ENCODE measurements around the gene ETFBKMT. TPM values are rescaled to one million over a fixed set of nuclear protein-coding genes. Genes with fewer than 3 reads are reported as not detected.

Gene ETFBKMT
- total RNA-seq, 2 experiments from 2014 or later = 1.3 to 1.4 TPM

GRCh38 chr12:31634620-31635019 is 24.9 kb upstream of the ETFBKMT start:
- no peak overlapping the region for H3K4me3 Mint-ChIP-seq
- no peaks in the 10 kb centered on the region for H3K36me3 Mint-ChIP-seq (ENCODE audit: low read depth)
- no peaks in the 10 kb centered on the region for H3K27me3 Mint-ChIP-seq
- no peak overlapping the region for H3K27ac Mint-ChIP-seq
- POLR2A ChIA-PET = no interaction called here
- no peaks in the 10 kb centered on the region for H3K9me3 Mint-ChIP-seq
- CTCF ChIA-PET = interaction anchor here (0.6 to 2.1 kb wide), 2 partner anchors 231 to 279 kb away, joined by 3 to 8 read pairs; no protein-coding TSS in a partner anchor
- no peak for DNase-seq
- H3K4me1 Mint-ChIP-seq = peaks cover 4% of the 10 kb centered on the region

GRCh38 chr12:31641509-31642090 is 17.9 kb upstream of the ETFBKMT start:
- CTCF ChIA-PET = interaction anchor here (1.4 kb wide), 1 partner anchor 11 kb away, joined by 6 read pairs; no protein-coding TSS in a partner anchor

GRCh38 chr12:31644536-31644935 is 15.0 kb upstream of the ETFBKMT start:
- ChIA-PET CTCF (no interaction called here), POLR2A (no interaction called here)
- Mint-ChIP-seq H3K27ac (no peak overlapping the region), H3K9me3 (no peaks in the 10 kb centered on the region), H3K36me3 (ENCODE audit: low read depth) (no peaks in the 10 kb centered on the region), H3K4me3 (no peak overlapping the region), H3K27me3 (peaks cover 3% of the 10 kb centered on the region), H3K4me1 (no peaks in the 10 kb centered on the region)
- no peak for DNase-seq

More at GRCh38 chr12:31641509-31642090, 17.9 kb upstream of the ETFBKMT start:
- Mint-ChIP-seq H3K4me3 (no peak overlapping the region), H3K27me3 (peaks cover 3% of the 10 kb centered on the region), H3K36me3 (ENCODE audit: low read depth) (no peaks in the 10 kb centered on the region), H3K9me3 (no peaks in the 10 kb centered on the region), H3K27ac (no peak overlapping the region), H3K4me1 (peaks cover 1% of the 10 kb centered on the region)
- POLR2A ChIA-PET = no interaction called here
- DNase-seq = no peak

- no peak overlapping the region for H3K27ac Mint-ChIP-seq
- ChIA-PET CTCF (no interaction called here), POLR2A (no interaction called here)
- H3K27me3 Mint-ChIP-seq = peaks cover 3% of the 10 kb centered on the region
- no peaks in the 10 kb centered on the region for H3K36me3 Mint-ChIP-seq (ENCODE audit: low read depth)
- H3K4me3 Mint-ChIP-seq = no peak overlapping the region
- DNase-seq = no peak
- no peaks in the 10 kb centered on the region for H3K4me1 Mint-ChIP-seq
- no peaks in the 10 kb centered on the region for H3K9me3 Mint-ChIP-seq
These were observed 13.6 kb upstream of the ETFBKMT start for GRCh38 chr12:31645924-31646323.

DNA sequence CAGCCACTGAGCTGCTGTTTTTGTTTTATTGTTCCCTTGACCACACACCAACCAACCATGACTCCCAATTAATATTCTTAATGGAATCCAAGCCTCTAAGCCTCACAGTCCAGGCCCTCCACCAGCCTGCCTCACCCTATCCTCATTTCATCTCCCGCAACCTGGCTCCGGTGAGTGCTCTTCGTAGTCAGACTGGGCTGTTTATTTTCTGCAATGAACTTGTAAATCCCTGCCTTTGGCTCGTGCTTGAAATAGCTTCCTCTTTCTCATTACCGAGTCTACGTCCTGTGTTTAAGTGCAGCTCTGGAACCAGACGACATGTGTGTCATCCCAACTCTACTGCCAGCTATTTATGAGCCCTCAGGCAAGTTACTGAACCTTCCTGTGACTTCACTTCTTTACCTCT is 12.4 kb upstream of the ETFBKMT start:
- no peak overlapping the region for H3K4me3 Mint-ChIP-seq
- H3K27ac Mint-ChIP-seq = no peak overlapping the region
- DNase-seq = no peak
- no peaks in the 10 kb centered on the region for H3K9me3 Mint-ChIP-seq
- peaks cover under 1% of the 10 kb centered on the region for H3K4me1 Mint-ChIP-seq
- no peaks in the 10 kb centered on the region for H3K36me3 Mint-ChIP-seq (ENCODE audit: low read depth)
- CTCF ChIA-PET = interaction anchor here (1.0 kb wide), 1 partner anchor 11 kb away, joined by 4 read pairs; no protein-coding TSS in a partner anchor
- H3K27me3 Mint-ChIP-seq = peaks cover 3% of the 10 kb centered on the region
- POLR2A ChIA-PET = no interaction called here

GRCh38 chr12:31650918-31651317 is 8.6 kb upstream of the ETFBKMT start:
- no peak overlapping the region for H3K4me3 Mint-ChIP-seq
- POLR2A ChIA-PET = no interaction called here
- H3K4me1 Mint-ChIP-seq = peaks cover 12% of the 10 kb centered on the region
- H3K36me3 Mint-ChIP-seq (ENCODE audit: low read depth) = no peaks in the 10 kb centered on the region
- CTCF ChIA-PET = interaction anchor here (1.0 kb wide), 2 partner anchors 8 to 15 kb away, joined by 3 to 4 read pairs; partner anchors contain the start of gene ETFBKMT
- H3K9me3 Mint-ChIP-seq = no peaks in the 10 kb centered on the region
- DNase-seq = no peak
- no peaks in the 10 kb centered on the region for H3K27me3 Mint-ChIP-seq
- no peak overlapping the region for H3K27ac Mint-ChIP-seq

DNA sequence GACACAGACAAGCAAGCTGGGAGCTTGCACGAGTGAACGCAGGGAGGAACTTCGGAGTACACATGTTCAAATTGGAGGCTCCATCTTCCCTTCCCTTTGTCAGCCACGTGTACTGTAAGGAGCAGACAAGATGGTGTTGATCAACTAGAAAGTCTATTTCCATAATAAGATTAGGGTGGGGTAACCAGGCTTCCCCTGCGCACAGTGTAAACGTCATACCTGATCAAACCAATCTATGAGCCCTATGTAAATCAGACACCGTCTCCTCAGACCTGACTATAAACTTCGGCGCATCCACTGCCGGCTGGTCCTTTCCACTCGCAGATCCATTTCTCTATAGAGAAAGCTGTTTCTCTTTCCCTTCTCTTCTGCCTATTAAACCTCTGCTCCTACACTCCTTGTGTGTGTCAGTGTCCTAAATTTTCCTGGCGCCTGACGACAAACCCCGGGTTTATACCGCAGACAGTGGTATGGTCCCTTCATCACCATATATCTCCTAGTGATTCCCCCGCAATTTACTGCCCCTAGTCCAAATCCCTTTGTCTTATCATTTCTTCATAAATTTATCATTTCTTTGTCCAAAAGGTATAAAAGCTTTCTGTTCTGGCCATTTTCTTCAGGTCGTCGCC is 7.5 kb upstream of the ETFBKMT start:
- CTCF ChIA-PET = interaction anchor here (1.0 to 3.6 kb wide), 19 partner anchors 11 to 1104 kb away, joined by 3 to 93 read pairs (median 8); partner anchors contain the start of genes AMN1, BICD1, RESF1 and YARS2
- H3K36me3 Mint-ChIP-seq (ENCODE audit: low read depth) = no peaks in the 10 kb centered on the region
- no peaks in the 10 kb centered on the region for H3K9me3 Mint-ChIP-seq
- no peak for DNase-seq
- POLR2A ChIA-PET = interaction anchor here (0.6 to 2.8 kb wide), 5 partner anchors 50 to 328 kb away, joined by 3 to 19 read pairs (median 7); partner anchors contain the start of genes AMN1 and RESF1
- H3K27ac Mint-ChIP-seq = no peak overlapping the region
- no peak overlapping the region for H3K4me3 Mint-ChIP-seq
- no peaks in the 10 kb centered on the region for H3K27me3 Mint-ChIP-seq
- peaks cover 12% of the 10 kb centered on the region for H3K4me1 Mint-ChIP-seq

DNA sequence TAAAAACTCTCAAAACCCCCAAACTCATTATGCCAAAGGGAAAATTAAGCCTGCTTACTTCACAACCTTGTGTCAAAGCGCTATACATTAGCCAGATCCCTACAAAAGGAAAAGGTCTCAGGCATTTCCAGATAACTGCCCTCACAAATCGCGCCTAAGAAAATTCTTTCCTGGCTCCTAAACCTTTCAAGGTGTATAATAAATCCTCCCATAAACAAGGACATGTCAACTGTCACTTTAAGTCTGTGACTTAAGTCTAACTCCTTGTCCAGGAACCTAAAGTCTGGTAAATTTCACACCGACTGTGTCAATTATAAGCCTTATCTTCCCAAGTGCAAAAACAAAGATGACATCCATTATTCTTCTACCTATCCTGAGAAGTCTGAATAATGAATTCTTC is 4.3 kb upstream of the ETFBKMT start:
- Mint-ChIP-seq H3K9me3 (no peaks in the 10 kb centered on the region), H3K4me3 (no peak overlapping the region), H3K27ac (no peak overlapping the region), H3K4me1 (peaks cover 26% of the 10 kb centered on the region), H3K27me3 (no peaks in the 10 kb centered on the region), H3K36me3 (ENCODE audit: low read depth) (no peaks in the 10 kb centered on the region)
- DNase-seq = no peak
- ChIA-PET CTCF (interaction anchor here (1.2 kb wide), 1 partner anchor 27 kb away, joined by 3 read pairs; no protein-coding TSS in a partner anchor), POLR2A (no interaction called here)

GRCh38 chr12:31655792-31656191 is 3.7 kb upstream of the ETFBKMT start:
- Mint-ChIP-seq H3K4me3 (no peak overlapping the region), H3K27ac (no peak overlapping the region), H3K9me3 (no peaks in the 10 kb centered on the region), H3K4me1 (peaks cover 28% of the 10 kb centered on the region), H3K27me3 (no peaks in the 10 kb centered on the region), H3K36me3 (ENCODE audit: low read depth) (no peaks in the 10 kb centered on the region)
- CTCF ChIA-PET = interaction anchor here (0.6 to 1.2 kb wide), 2 partner anchors 26 to 1023 kb away, joined by 3 to 4 read pairs; no protein-coding TSS in a partner anchor
- POLR2A ChIA-PET = no interaction called here
- DNase-seq = no peak

DNA sequence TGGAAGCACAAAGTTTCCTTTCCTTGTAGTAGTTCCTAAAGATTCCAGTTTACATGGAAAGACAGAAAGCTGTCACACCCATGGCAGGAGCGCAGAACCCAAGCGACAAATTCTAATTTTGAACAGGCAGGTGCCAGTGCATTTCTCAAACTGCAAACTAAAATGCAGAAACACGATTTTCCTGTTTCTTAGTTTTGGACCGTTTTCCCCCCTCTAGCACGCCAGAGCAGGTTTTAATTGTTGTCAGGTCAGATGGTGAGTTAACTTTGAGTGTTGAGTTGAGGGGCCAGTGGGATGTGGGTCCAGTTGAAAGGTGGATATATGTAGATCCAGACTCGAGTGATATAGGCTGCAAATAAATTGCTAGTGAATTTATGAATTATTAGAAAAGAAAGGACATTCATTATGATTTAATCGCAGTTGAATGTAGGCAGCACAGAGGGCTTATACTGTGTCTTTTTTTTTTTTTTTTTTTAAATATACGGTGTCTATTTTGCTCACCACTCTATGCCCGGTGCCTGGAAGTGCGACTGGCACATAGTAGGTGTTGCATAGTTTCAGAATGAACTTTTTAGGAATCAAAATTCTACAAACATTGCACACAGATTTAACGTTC is 909 bp upstream of the ETFBKMT start:
- H3K4me3 Mint-ChIP-seq = peak overlapping the region; percentile 96
- H3K9me3 Mint-ChIP-seq = no peaks in the 10 kb centered on the region
- ChIA-PET POLR2A (interaction anchor here (0.6 to 2.8 kb wide), 11 partner anchors 11 to 1097 kb away, joined by 3 to 14 read pairs (median 4); partner anchors contain the start of genes AMN1, RESF1 and YARS2), CTCF (interaction anchor here (1.0 to 1.7 kb wide), 6 partner anchors 8 to 1097 kb away, joined by 3 to 5 read pairs (median 3); partner anchors contain the start of gene YARS2)
- H3K36me3 Mint-ChIP-seq (ENCODE audit: low read depth) = peaks cover 3% of the 10 kb centered on the region
- no peak for DNase-seq
- peaks cover 22% of the 10 kb centered on the region for H3K4me1 Mint-ChIP-seq
- peak overlapping the region; percentile 100 for H3K27ac Mint-ChIP-seq
- no peaks in the 10 kb centered on the region for H3K27me3 Mint-ChIP-seq

DNA sequence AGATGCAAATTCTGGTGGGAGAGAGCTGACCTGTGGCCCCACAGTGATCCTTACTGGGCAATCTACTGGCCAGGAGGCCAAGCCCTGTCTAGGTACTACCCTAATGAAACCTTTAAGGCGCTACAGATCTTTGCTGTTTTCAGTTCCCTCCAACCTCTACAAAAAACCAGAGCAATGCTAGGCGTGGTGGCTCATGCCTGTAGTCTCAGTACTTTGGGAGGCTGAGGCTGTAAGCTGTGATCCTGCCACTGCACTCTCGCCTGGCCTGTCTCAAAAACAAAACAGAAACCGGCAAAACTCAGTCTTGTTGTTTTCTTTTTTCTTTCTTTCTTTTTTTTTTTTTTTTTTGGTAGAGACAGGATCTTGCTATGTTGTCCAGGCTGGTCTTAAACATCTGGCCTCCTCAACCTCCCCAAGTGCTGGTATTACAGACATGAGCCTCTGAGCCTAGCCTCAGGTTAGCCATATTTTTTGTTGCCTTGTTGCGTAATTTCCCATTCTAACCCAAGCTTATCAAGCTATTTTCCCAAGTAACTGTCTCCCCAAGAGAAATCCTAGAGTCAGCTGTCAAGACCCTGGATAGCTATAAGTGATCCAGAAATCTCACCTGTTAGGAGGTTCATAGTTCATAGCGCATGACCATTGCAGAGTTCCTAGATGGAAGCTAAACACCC is 2.8 kb downstream of the ETFBKMT start:
- Mint-ChIP-seq H3K36me3 (ENCODE audit: low read depth) (peaks cover 3% of the 10 kb centered on the region), H3K4me1 (peaks cover 22% of the 10 kb centered on the region), H3K27me3 (no peaks in the 10 kb centered on the region), H3K27ac (no peak overlapping the region), H3K4me3 (no peak overlapping the region), H3K9me3 (peaks cover 5% of the 10 kb centered on the region)
- CTCF ChIA-PET = interaction anchor here (0.6 to 2.0 kb wide), 4 partner anchors 9 to 958 kb away, joined by 3 to 10 read pairs (median 3); no protein-coding TSS in a partner anchor
- POLR2A ChIA-PET = interaction anchor here (0.7 kb wide), 1 partner anchor 9 kb away, joined by 3 read pairs; no protein-coding TSS in a partner anchor
- no peak for DNase-seq

- Mint-ChIP-seq H3K36me3 (ENCODE audit: low read depth) (peaks cover 3% of the 10 kb centered on the region), H3K9me3 (peaks cover 5% of the 10 kb centered on the region), H3K4me3 (no peak overlapping the region), H3K4me1 (peaks cover 15% of the 10 kb centered on the region), H3K27ac (no peak overlapping the region), H3K27me3 (no peaks in the 10 kb centered on the region)
- CTCF ChIA-PET = interaction anchor here (1.1 kb wide), 1 partner anchor 10 kb away, joined by 3 read pairs; no protein-coding TSS in a partner anchor
- DNase-seq = no peak
- POLR2A ChIA-PET = no interaction called here
These were observed 4.1 kb downstream of the ETFBKMT start for GRCh38 chr12:31663576-31663975.
